GM21447 (cell line): ENCODE results near the gene TMEM231.
"Not testable (repeated sequence)": the region's sequence is repeated elsewhere in the genome, so short reads cannot be mapped to it uniquely, and the experiment has no call there.

Experiments used
- ATAC-seq: cut with Tn5 transposase; IDR thresholded peaks from one replicate; pipeline ENCODE4 v1.9.1; 2021; ENCODE audit not compliant: unreplicated experiment

TMEM231 gene

GRCh38 chr16:75566758-75567255 is 10.8 kb upstream of the TMEM231 start:
- ATAC-seq, result no peak

- peak; percentile 63 for ATAC-seq
Measured at GRCh38 chr16:75566040-75566757, 10.1 kb upstream of the TMEM231 start, which contains the start of gene GABARAPL2. Gene GABARAPL2, plus strand, starts transcription at chr16:75566379. Its CDS starts 108 bp downstream, at chr16:75566487.

GRCh38 chr16:75565640-75566039 is 9.6 kb upstream of the TMEM231 start:
- peak; percentile 15 for ATAC-seq

GRCh38 chr16:75559564-75560372 is 3.7 kb upstream of the TMEM231 start:
- ATAC-seq, result no peak

GRCh38 chr16:75558846-75559401 is 2.9 kb upstream of the TMEM231 start:
- ATAC-seq, result no peak

GRCh38 chr16:75556431-75556950 is 439 bp upstream of the TMEM231 start:
- ATAC-seq, result no peak

- ATAC-seq, result peak; percentile 37
Measured at GRCh38 chr16:75555213-75555706, 792 bp downstream of the TMEM231 start.

- ATAC-seq, result no peak
Measured at GRCh38 chr16:75552951-75553350, 3.1 kb downstream of the TMEM231 start.

GRCh38 chr16:75550211-75550662 is 5.8 kb downstream of the TMEM231 start:
- peak; percentile 88 for ATAC-seq

- not testable (repeated sequence) for ATAC-seq
Measured at GRCh38 chr16:75548456-75548855, 7.6 kb downstream of the TMEM231 start.

- no peak for ATAC-seq
Measured at GRCh38 chr16:75546293-75546692, 9.8 kb downstream of the TMEM231 start.

GRCh38 chr16:75545879-75546278 is 10.2 kb downstream of the TMEM231 start:
- not testable (repeated sequence) for ATAC-seq

GRCh38 chr16:75542462-75542861 is 13.6 kb downstream of the TMEM231 start:
- ATAC-seq, result not testable (repeated sequence)

- no peak for ATAC-seq
Measured at GRCh38 chr16:75541236-75541635, 14.8 kb downstream of the TMEM231 start.

GRCh38 chr16:75538882-75539565 is 17.0 kb downstream of the TMEM231 start:
- not testable (repeated sequence) for ATAC-seq

GRCh38 chr16:75537776-75538175 is 18.3 kb downstream of the TMEM231 start:
- ATAC-seq, result no peak

- ATAC-seq, result no peak
Measured at GRCh38 chr16:75535901-75536300, 20.2 kb downstream of the TMEM231 start, which contains the start of gene CHST5. Gene CHST5, minus strand, starts transcription at chr16:75536108. Its CDS starts 5,724 bp downstream, at chr16:75530384.

- no peak for ATAC-seq
Measured at GRCh38 chr16:75535211-75535843, 20.7 kb downstream of the TMEM231 start.

GRCh38 chr16:75534560-75535205 is 21.4 kb downstream of the TMEM231 start:
- ATAC-seq, result no peak
